Body of pancreas (tissue), 4 donors: ENCODE data around the gene TCF12. TPM values are rescaled to one million over a fixed set of nuclear protein-coding genes. Genes with fewer than 3 reads are reported as not detected.

Source experiments
- ATAC-seq: fragments of 150-250 bp; one replicate; pipeline ENCODE4 v1.9.1; 2016
- DNase-seq, 4 donors: peaks; one replicate each; pipeline ENCODE4 v3.0.0-alpha.2; 2019
- H3K27ac ChIP-seq, 4 donors: fragments of 200-600 bp; sonication (generic); 1 replicate in 3 of 4; 2 replicates in 1 of 4; pipeline versions ENCODE4 v1.5.1 to v1.6.1; 2016 to 2019; ENCODE audit warnings: mild to moderate bottlenecking in 1 of 4, mixed read lengths in 1 of 4, moderate library complexity in 1 of 4
- H3K27me3 ChIP-seq, 2 donors: fragments of 200-600 bp; sonication (generic); one replicate each; pipeline ENCODE4 v1.6.0; 2016; ENCODE audit warnings: mild to moderate bottlenecking in 1 of 2
- H3K36me3 ChIP-seq, 2 donors: fragments of 200-600 bp; sonication (generic); replicated peaks in 1 of 2; 2 replicates each; pipeline ENCODE4 v1.5.1; 2016; ENCODE audit warnings: low read depth in 2 of 2; ENCODE audit not compliant: insufficient read depth in 1 of 2
- H3K4me1 ChIP-seq: fragments of 200-600 bp; sonication (generic); one replicate; pipeline ENCODE4 v1.6.0; 2016
- H3K4me3 ChIP-seq, 2 donors: fragments of 200-600 bp; sonication (generic); 1 replicate in 1 of 2; 2 replicates in 1 of 2; pipeline ENCODE4 v1.5.1; 2016 to 2019
- H3K9me3 ChIP-seq, 3 donors: fragments of 200-600 bp; sonication (generic); 1 replicate in 2 of 3; 2 replicates in 1 of 3; pipeline ENCODE4 v1.5.1; 2016
- CTCF ChIP-seq, 7 experiments: fragments of 450-650 bp in 4 of 7; fragments of 200-600 bp in 3 of 7; sonication (generic) in 3 of 7; IDR thresholded peaks; one replicate each; pipeline ENCODE4 v1.5.1; 2016 to 2019; ENCODE audit warnings: antibody characterized with exemption in 7 of 7
- POLR2A ChIP-seq, 3 donors: fragments of 450-650 bp; IDR thresholded peaks; one replicate each; pipeline ENCODE4 v1.6.1; 2016; ENCODE audit warnings: antibody characterized with exemption in 3 of 3, mild to moderate bottlenecking in 2 of 3
- WGBS, 2 donors: methylation state at CpG; one replicate each; pipeline ENCODE4 v1.1.5; 2017; 5-methylcytosine and 5-hydroxymethylcytosine counted together
- intact Hi-C: fragments of 100-400 bp; cut with DNase I; formaldehyde crosslinking; loops from one replicate; pipeline ENCODE4 v1.15.1; 2023
- total RNA-seq, 2 donors: library from RNA; depleted of rRNA; stranded (reverse); fragments of >200 nt; gene quantifications; one replicate each; pipeline ENCODE4 v1.1.0, GENCODE V29; 2016

TCF12 gene
- total RNA-seq, 2 donors from 2014 or later, result 27.2 to 49.4 TPM

GRCh38 chr15:57167821-57168395 is 249.5 kb downstream of the TCF12 start:
- no peaks in the 10 kb centered on the region for H3K4me1 ChIP-seq
- H3K27me3 ChIP-seq, result no peaks in the 10 kb centered on the region
- H3K9me3 ChIP-seq, result no peaks in the 10 kb centered on the region
- DNase-seq, result no peak
- H3K27ac ChIP-seq, result peak overlapping the region in 1 of 4 donors; percentile 29
- intact Hi-C loops, result no loop called here
- ATAC-seq, result no peak
- no peaks in the 10 kb centered on the region for H3K36me3 ChIP-seq
- TF ChIP-seq CTCF (IDR thresholded peaks at IDR 0.05) (no peak), POLR2A (IDR thresholded peaks at IDR 0.05) (no peak)
- WGBS, 2 donors, result 68% methylated on average over 3 of the region's 3 CpGs
- no peak overlapping the region for H3K4me3 ChIP-seq

- Histone ChIP-seq H3K27me3 (no peaks in the 10 kb centered on the region), H3K36me3 (no peaks in the 10 kb centered on the region), H3K9me3 (no peaks in the 10 kb centered on the region), H3K27ac (no peak overlapping the region), H3K4me3 (no peak overlapping the region), H3K4me1 (no peaks in the 10 kb centered on the region)
- DNase-seq (no peak), ATAC-seq (no peak)
- intact Hi-C loops, result no loop called here
- TF ChIP-seq CTCF (IDR thresholded peaks at IDR 0.05) (no peak), POLR2A (IDR thresholded peaks at IDR 0.05) (no peak)
- 54 to 98% methylated on average over 2 of the region's 2 CpGs for WGBS, 2 donors
Observed at GRCh38 chr15:57169643-57170042, 251.2 kb downstream of the TCF12 start.

GRCh38 chr15:57171426-57171825 is 253.0 kb downstream of the TCF12 start:
- H3K27me3 ChIP-seq, result no peaks in the 10 kb centered on the region
- no peaks in the 10 kb centered on the region for H3K9me3 ChIP-seq
- ATAC-seq (no peak), DNase-seq (no peak)
- H3K4me1 ChIP-seq, result no peaks in the 10 kb centered on the region
- intact Hi-C loops, result no loop called here
- H3K36me3 ChIP-seq, result no peaks in the 10 kb centered on the region
- TF ChIP-seq POLR2A (IDR thresholded peaks at IDR 0.05) (no peak), CTCF (IDR thresholded peaks at IDR 0.05) (no peak)
- 92 to 97% methylated on average over 1 of the region's 1 CpG for WGBS, 2 donors
- H3K4me3 ChIP-seq, result no peak overlapping the region
- H3K27ac ChIP-seq, result no peak overlapping the region

GRCh38 chr15:57172925-57173324 is 254.5 kb downstream of the TCF12 start:
- Histone ChIP-seq H3K27ac (no peak overlapping the region), H3K4me1 (no peaks in the 10 kb centered on the region), H3K9me3 (no peaks in the 10 kb centered on the region), H3K4me3 (no peak overlapping the region), H3K36me3 (no peaks in the 10 kb centered on the region), H3K27me3 (no peaks in the 10 kb centered on the region)
- WGBS, 2 donors, result 92 to 93% methylated on average over 3 of the region's 3 CpGs
- TF ChIP-seq CTCF (IDR thresholded peaks at IDR 0.05) (no peak), POLR2A (IDR thresholded peaks at IDR 0.05) (no peak)
- no peak for DNase-seq
- intact Hi-C loops, result no loop called here
- ATAC-seq, result no peak

- intact Hi-C loops, result no loop called here
Observed at GRCh38 chr15:57183041-57183440, 264.6 kb downstream of the TCF12 start.

More at GRCh38 chr15:57183041-57183440, 264.6 kb downstream of the TCF12 start:
- no peaks in the 10 kb centered on the region for H3K9me3 ChIP-seq
- no peak for ATAC-seq
- no peaks in the 10 kb centered on the region for H3K27me3 ChIP-seq
- no peak overlapping the region for H3K27ac ChIP-seq
- DNase-seq, result no peak
- no peak overlapping the region for H3K4me3 ChIP-seq
- no peak for TF ChIP-seq CTCF (IDR thresholded peaks at IDR 0.05)
- no peak for TF ChIP-seq POLR2A (IDR thresholded peaks at IDR 0.05)
- 100% methylated on average over 1 of the region's 1 CpG for WGBS, 2 donors
- peaks cover 11% of the 10 kb centered on the region for H3K4me1 ChIP-seq
- H3K36me3 ChIP-seq, result no peaks in the 10 kb centered on the region
